CD4-positive, alpha-beta T cell treated with Interleukin-6 for 4 hours (primary cell): ENCODE results near the gene CHAT.

Experiments used
- DNase-seq: peaks from one replicate; pipeline ENCODE4 v3.0.0-alpha.2; 2020; ENCODE audit warnings: mixed read lengths

The CHAT gene

DNA sequence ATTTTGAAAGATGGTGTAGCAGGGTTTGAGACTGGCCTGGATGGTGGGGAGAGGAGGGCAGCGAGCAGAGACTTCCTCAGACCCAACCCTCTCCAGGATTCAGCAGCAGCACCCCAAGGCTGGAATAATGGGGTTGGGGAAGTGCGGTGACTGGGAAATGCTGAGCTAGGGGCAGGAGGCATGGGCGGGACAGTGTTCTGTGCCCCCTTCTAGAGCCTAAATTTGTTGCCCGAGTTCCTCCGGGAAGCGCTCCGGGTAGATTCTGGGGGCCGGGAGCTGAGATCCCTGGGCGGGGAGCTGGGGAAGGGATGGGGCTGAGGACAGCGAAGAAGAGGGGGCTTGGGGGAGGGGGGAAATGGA lies at the start of gene CHAT:
Gene CHAT, plus strand, starts transcription at position 156 of the 360 bp plus-strand sequence. Its CDS starts 153 bp downstream, at position 309.
- no peak for DNase-seq

DNA sequence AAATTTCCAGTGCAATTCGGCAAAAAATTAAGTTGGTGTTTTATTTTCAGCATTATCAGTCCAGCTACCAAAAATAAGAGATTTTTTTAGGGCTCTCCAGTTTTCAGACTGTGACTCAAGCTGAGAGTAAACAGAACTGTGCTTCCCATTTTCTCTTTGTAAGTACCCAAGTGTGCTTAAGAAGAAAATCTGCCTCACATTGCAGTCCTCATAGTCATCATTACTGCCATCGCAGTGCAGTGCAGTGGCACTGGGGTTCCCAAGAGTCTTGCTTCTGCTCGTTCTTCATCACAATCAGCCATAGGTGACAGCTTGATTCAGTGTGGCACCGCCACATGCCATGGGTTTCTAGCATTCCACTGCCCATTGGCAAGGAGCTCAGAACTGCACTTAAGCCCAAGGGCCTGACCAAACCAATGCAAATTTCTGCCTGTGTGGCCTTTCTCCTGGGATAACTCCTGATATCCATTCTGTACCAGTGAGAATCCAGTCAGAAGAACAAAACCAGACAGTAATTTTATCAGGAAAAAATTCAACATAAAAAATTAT lies 49.3 kb upstream of the CHAT start:
- DNase-seq = no peak

DNA sequence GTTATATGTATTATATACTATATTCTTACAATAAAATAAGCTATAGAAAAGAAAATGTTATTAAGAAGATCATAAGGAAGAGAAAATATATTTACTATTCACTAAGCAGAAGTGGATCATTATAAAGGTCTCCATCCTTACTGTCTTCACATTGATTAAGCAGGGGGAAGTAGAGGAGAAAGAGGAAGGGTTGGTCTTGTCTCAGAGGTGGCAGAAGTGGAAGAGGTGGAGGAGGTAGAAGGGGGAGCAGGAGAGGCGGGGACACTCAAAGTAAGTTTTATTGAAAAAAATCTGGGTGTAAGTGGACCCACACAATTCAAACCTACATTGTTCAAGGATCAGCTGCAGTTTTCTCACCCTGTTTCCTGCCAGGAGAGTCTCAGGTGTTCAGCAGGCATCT lies 46.0 kb upstream of the CHAT start:
- no peak for DNase-seq

DNA sequence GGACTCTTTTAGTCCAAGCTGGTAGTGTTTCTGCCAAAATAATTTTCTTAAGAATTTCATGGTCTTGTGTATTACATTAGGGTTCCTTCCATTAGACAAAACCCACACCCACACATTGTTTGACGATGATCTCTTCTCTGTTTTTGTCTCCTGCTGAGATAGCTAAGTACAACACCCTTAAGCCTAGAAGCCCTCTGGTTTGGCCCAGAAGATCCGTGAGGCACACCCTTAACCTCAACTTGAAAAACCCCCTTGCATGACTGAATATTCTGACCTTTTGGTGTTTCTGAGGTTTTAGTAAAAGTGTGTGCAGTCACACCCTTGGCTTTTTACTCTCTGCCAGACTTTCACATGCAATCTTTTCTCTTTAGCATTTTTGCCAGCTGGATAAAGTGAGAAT lies 45.6 kb upstream of the CHAT start:
- DNase-seq = no peak

DNA sequence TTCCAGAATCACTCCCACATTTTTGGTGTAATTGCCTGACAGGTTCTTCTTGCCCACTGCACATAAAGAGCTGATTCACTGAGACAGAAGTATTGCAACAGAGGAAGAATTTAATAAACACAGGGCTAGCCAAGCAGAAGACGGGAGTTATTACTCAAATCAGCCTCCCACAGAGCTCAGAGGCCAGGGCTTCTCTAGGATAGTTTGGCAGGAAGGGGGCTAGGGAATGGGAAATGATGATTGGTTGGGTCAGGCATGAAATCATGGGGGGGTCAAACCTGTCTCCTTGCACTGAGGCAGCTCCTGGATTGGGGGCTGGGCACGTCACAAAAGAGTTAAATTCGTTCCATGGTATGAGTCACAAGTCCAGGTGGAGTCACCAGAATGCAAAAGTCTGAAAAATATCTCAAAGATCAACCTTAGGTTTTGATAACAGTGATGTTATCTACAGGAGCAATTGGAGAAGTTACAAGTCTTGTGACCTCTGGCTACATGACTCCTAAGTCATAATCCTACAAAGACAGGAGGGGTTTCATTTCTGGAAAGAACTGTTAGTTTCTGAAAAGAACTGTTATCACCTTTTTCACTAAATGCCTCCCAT lies 44.7 kb upstream of the CHAT start:
- DNase-seq = no peak

DNA sequence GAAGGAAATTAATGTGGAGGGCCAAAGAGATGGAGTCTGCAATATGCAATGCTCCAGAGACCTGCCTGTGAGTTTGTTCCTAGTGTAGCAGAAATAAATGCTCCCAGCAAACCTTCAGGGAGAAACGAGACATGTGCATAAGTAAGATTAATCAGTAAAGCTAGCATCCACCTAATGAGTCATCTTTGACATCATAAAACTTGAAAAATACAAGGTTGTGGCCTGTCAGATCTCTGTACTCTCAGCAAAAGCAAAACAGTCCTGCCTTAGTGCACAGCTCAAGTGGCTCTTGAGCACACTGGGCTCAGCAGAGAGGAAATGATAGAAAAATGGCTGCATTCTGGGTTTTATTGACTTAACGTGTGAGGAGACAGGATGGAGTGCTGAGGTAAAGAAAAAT lies 42.4 kb upstream of the CHAT start:
- DNase-seq = no peak

DNA sequence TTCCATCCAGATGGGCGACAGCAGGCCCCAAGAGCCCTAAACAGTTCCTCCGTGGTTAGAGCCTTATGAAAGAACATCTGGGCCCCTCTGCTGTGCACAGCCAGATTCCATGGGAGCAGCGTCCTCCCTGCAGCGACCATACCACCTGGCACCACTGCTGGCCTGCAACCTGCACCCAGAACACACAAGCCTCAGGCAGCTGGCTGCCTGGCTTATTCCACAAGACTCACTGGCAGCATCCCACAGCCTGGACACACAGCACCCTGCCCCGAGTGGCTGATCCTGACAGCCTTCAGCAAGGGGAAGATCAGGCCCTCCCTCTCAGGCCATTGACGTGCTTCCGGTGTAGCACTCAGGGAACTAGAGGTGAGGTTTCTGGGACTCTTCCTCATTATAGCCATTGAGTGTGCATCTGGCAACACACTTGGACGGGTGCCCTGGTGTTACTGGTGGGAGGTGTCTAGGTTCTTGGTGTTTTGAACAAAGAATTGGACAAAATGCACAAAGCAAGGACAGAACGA lies 41.2 kb upstream of the CHAT start:
- no peak for DNase-seq

DNA sequence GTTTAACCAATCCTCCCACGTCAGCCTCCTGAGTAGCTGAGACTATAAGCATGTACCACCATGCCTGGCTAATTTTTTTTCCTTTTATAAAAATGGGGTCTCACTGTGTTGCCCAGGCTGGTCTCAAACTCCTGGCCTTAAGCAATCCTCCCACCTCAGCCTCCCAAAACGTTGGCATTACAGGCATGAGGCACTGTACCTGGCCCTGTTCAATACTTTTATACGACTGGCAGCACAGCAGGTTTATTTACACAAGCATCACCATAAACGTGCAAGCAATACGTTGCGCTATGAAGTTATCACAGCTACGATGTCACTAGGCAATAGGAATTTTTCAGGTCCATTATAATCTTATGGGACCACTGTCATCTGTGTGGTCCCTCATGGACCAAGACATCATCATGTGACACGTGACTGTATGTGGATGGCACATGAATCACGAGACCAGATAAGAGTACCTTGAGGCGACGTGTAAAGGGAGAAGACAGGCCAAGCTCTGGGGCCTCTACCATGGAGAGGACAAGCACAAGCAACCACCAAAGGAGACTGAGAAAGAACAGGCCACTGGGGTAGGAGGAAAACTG lies 38.3 kb upstream of the CHAT start:
- no peak for DNase-seq

DNA sequence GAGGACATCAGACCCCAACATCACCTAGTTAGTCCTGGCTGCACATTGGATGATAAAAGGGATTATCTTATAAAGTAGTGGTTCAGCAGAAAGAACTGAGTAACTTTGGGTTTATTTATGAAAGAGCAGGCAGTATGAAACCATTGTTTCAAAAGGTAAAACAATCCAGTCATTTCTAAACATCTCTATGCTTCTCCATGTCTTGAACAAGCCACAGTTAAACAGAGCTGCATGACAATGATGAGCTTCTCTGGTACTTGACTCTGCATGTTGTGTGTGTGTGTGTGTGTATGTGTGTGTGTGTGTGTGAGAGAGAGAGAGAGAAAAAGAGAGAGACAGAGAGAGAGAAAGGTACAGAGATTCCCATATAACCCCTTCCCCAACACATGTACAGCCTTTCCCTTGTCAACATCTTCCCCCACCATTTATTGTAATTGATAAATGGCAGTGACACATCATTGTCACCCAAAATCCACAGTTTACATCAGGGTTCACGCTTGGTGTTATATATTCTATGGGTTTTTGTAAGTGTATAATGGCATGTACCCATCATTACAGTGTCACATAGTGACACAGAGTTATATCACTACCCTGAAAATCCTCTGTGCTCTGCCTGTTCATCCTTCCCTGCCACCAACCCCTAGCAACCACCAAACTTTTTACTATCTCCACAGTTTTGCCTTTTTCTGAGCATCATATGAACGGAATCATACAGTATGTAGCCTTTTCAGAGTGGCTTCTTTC lies 36.5 kb upstream of the CHAT start:
- DNase-seq = no peak

DNA sequence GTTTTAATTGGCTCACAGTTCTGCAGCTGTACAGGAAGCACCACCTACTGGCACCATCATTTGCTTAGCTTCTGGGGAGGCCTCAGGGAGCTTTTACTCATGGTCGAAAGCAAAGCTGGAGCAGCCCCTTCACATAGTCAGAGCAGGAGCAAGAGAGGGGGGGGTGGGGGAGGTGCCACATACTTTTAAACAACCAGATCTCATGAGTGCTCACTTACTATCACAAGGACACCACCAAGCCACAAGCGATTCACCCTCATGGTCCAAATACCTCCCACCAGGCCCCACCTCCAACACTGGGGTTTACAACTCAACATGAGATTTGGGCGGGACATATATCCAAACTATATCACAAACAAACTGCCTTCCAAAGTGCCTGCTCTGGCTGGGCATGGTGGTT lies 35.4 kb upstream of the CHAT start:
- DNase-seq = no peak

DNA sequence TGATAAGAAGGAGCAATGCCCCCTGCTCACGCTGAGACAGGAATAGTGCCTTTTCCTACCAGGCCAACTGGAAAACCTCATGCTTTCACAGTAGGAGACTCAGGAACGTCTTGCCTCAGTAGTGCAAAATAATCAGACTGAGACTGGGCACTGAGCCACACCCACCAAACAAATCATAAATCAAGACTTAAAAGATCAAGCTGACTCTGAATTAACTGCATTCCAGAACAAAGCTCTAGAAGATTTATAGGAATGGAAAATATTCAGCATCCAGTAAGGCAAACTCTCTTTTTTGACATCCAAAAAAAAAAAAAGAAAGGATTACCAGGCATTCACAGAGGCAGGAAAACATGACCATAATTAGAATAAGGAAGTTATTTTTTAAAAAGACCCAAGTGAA lies 34.2 kb upstream of the CHAT start:
- DNase-seq = no peak

DNA sequence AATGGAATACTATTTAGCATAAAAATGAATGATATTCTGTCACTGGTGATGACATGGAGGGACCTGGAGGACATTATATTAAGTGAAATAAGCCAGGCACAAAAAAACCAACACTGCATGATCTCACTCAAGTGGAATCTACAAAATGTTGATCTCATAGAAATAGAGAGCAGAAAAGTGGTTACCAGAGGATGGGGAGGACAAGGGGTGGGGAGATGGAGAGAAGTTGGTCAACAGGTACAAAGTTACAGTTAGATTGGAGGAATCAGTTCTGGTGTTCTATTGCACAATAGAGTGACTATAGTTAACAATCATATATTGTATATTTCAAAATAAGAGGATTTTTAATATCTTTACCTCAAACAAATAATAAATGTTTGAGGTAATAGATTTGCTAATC lies 28.4 kb upstream of the CHAT start:
- DNase-seq = no peak

DNA sequence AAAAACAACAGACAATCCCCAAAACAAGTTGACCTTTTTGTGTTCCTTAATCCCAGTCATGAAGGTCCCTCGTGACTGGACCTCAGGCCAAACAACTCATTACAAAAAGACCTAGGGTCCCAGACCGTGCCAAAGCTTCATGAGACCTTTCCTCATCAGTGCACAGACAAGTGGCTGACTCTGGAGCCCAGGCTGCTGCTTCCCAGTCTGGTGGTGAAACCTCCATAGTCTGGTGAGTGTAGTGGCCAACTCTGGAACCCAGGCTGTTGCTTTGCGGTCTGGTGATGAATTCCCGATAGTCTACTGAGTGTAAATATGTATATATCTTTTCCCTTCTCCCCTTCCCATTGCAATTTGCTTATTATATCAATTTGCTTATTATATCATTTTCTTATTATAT lies 25.9 kb upstream of the CHAT start:
- no peak for DNase-seq

DNA sequence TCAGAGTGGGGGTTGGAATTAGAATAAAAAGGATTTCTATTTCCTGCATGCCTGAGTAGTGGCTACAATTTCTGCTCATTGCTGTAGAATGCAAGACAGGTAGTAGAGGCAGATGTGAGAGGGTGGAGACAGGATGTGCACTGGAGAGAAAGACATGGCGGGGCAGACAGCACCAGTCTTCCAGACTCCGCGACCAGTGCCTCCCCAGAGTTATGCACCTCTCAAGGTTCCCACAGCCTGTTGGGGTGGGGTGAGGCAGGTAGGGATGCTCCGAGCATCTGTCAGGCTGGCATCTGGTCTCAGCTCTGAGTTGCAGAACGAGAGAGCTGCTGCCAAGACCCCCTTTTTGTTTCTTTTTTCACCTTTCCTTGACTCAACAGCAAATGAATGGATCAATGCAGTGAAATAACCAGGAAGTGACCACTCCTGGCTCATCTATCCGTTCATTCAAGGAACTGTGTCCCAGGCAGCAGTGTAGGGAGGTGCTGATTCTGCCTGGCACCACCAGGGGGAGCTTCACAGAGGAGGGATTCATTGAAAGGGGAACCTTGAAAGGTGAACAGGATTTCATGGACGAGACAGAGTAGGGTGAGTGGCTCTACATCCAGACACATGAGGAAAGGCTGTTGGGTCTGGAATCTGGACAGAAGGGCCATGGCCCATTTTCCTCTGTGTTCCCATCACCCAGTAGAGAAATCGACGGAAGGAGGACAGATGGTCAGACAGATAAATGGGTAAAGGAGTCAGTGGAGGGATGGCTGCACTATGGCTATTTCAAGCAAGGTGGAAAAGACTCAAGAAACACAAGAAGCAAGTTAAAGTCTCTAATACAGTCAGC lies 20.9 kb upstream of the CHAT start:
- DNase-seq = peak; percentile 51

DNA sequence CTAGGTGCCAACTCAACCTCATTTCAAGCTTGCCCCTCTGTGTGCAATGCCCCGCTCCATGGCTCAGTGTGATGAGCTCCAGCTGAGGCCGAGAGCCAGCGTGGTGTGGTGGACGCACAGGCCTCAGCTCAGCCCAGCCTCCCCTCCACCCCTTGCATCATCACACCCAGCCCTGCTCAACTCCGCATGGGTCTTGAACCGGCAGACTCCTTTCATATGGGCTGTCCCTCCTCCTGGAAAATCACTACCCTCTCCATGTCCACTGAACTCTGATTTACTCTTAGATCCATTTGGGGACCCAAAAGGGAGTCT lies 20.3 kb upstream of the CHAT start:
- no peak for DNase-seq

DNA sequence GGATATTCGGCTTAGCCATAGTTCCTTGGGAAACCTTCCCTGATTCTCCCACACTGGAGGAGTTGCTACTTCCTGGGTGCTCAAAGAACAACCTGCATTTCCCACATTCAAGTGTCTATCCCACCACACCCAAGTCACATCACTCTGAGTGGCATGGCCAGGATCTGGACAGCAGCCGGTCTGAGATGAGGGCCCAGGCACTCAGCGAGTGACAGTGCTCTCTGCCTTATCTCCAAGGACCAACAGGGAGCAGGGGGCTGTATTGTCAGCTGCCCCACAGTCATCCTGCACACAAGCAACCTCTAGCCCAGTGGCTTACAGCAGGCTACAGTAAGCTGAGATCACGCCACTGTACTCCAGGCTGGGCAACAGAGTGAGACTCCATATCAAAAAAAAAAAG lies 19.8 kb upstream of the CHAT start:
- DNase-seq = no peak

DNA sequence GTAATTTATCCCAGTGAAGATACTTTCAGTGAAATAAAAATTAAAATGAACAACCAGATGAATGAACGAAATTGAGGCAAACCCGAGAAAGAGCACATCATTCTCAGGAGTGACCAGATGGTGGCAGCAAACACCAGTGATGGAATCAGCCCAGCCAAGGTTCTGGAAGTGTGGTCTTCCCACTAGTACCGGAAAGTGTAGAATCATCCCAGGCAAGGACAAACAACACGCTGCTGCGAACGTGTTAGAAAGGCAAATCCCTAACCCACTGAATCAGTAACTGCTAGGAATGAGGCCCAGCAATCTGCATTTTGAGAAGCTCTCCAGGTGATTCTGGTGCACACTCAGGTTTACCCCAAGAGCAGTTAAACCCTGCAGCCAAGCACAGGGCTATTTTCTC lies 19.2 kb upstream of the CHAT start:
- DNase-seq = peak; percentile 13

DNA sequence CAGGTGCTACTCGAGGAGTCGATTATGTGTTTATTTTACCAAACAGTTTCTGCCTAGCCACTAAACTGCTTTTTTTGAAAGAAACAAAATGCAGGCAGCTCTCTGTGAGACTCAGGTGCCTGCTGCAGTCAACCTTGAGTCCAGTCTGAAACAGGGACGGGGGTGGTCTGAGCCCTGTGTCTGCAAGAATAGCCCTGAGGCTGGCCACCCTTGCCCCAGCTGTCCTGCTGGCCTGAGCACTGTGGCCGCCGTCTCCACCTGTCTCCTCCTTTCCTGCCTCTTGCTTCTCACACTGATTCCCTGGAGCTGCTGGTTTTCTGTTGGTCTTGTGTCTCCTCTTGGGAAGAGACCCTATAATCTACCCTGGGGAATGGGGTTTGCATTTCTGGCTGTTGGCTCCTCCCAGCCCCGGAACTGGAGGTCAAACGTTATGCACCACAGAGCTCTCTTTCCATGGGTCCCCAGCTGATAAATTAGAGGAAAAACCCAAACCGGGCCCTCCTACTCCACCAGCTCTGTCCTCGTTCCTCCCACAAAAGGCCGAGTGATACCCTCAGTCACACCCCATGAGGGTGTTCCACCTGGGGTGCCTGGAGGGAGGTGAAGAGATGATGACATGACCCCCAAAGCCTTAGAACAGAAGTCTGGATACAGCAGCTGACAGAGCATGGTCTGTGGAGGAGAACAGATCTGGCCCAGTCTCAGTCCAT lies 18.7 kb upstream of the CHAT start:
- DNase-seq = no peak

DNA sequence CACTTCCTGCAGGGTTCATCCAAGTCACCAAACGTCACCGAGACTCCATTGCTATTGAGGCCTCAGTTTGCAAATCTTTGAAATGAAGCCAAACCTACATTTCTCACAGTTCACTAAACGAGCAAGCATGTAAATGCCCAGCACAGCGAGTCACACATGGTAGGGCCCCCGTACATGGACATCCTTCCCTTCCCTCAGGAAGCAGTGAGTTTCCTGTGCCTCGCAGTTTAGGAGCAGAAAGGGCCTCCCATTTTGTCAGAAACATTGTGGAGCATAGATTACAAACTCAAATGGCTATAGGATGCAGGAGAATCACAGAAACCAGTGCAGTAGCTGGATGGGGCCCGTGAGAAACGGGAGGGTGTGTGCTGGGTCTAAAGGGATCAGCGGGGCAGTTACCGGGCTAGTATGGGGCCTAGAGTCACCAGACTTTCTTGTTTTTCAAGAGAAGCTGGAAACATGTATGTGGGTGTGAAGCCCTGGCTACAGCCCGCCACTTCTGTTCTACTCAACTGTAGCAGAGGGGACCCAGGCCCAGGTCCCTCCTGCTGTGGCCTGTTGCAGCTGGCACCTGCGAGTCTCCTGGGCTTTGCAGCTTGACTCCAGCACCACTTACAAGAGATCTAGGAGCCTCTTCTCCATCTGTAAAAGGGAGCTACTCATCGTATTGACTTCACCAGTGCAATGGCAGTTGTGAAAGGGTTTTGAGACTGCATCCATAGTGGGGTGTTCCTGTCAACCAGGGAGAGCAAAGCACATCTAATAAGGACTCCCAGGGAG lies 17.9 kb upstream of the CHAT start:
- DNase-seq = no peak

DNA sequence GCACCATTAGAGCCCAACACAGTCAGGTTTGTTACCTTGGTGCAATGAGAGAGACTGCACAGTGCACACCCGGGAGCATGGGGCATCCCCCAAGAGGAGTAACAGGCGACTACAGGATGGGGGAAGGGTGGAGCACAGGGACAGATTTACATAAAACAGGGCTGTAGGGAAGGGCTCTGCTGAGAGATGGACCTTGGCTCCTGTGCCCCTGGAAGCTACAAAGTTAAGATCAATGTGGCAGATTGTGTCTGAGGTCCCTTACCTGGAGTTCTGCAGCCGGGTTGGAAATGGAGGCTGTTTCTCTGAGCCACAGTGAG lies 17.4 kb upstream of the CHAT start:
- DNase-seq = no peak

DNA sequence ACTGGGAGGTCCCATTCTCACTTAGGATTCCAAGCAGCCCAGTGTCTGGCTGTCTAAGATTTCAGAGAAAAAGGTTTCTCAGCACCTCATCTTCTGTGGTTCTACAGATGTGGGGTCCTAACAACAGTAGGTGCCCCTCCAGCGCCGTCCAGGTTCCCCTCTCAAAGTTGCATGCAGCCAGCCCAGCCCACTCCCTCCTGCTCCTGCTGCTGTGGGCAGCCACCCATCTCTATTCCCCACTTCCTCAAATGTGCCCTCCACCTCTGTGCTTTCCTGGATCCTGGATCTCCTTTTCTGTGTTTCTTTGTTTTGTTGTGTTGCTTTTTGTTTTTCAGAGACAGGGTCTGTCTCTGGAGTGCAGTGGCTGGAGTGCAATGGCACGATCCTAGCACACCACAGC lies 17.0 kb upstream of the CHAT start:
- DNase-seq = no peak
